GM19397 (cell line): Measurements from ENCODE around the gene MINDY3.
"Not testable (repeated sequence)": the region's sequence is repeated elsewhere in the genome, so short reads cannot be mapped to it uniquely, and the experiment has no call there.

Experiments used
- ATAC-seq: cut with Tn5 transposase; IDR thresholded peaks from one replicate; pipeline ENCODE4 v1.9.1; 2021; ENCODE audit warnings: mild to moderate bottlenecking, moderate library complexity; ENCODE audit not compliant: unreplicated experiment

MINDY3 gene

DNA sequence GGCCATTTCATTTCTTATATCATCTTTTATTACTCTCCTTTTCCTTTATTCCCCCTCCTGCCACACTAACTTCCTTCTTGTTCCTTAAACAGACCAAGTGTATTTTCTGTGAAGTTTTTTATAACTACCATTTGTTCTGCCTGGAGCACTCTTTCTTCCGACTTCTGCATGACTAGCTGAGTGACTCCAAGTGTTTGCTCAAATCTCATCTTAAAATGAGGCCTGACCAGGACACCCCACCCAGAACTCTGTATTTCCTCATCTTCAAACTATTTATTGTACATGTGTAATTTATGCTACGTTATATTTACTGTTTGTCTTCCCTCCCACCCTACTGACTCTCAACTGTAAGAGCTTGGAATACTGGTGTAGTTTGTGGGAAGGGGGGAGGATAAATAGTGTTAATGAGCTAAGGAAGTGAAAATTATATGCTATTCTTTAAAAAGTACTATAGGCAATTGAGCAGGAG lies 3.2 kb downstream of the MINDY3 start:
- ATAC-seq, result no peak

DNA sequence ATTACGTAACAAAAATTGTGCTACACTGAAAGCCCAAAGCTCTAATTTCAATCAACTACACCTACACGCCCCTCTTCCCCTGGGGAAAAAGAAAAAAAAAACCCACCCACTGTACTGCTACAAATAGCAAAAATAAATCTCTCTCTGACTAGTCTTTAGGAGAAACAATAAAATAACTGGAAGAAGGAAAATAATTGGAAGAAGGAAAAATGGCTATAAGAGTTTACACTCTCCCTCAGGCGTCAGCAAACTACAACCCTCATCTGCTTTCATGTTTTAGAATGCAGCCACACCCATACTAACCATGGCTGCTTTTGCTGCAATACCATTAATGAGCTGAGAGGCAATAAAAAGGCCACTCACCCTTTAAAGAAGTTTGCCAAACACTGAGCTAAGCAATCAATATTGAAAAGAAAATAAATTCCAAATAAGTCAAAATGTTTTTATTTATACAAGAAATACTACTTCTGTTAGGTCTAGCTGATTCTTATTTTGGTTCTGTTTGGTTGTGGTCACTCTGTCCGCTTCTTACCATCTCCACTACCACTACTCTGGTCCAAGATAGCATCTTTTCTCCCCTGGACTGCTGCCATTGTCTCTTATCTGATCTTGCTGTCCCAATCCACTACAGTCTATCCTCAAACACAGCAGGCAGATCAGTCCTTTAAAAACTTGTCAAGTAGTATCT lies 3.8 kb downstream of the MINDY3 start:
- ATAC-seq, result no peak

DNA sequence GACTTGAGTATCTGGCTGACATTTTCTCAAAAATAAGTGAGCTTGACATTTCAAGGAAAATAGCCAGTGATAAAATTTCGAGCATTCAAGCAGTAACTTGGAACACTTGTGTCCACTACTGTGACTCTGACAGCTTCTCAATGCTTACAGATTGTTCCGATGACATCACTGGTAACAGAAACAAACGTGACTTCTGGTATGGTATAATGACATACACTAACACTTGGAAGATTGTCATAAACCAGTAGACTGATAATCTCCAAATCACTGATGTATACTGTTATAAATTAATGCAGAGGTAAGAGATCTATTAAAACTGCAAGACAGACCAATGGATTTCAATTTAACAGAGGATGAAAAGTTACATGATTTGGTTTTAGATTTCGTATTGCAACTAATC lies 6.5 kb downstream of the MINDY3 start:
- no peak for ATAC-seq

DNA sequence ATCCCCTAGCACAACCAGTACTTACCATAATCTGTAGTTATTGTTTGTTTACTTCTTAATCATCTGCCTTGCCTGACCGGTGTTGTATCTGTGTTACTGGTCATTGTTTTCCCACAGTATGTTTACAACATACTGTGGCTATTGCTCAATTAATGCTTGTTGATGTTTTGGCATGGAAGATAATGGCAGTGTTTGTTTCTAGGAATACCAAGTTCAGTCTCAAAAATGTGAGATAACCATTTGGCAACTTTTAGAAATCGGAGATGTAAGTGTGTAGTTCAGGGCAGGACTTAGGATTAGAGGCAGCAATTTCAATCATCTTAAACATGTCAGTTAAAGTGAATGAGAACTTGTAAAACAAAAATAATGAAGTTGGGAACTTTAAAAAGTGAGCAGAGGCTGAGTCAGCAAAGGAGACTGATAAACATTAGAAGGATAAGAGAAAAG lies 8.2 kb downstream of the MINDY3 start:
- ATAC-seq, result no peak

DNA sequence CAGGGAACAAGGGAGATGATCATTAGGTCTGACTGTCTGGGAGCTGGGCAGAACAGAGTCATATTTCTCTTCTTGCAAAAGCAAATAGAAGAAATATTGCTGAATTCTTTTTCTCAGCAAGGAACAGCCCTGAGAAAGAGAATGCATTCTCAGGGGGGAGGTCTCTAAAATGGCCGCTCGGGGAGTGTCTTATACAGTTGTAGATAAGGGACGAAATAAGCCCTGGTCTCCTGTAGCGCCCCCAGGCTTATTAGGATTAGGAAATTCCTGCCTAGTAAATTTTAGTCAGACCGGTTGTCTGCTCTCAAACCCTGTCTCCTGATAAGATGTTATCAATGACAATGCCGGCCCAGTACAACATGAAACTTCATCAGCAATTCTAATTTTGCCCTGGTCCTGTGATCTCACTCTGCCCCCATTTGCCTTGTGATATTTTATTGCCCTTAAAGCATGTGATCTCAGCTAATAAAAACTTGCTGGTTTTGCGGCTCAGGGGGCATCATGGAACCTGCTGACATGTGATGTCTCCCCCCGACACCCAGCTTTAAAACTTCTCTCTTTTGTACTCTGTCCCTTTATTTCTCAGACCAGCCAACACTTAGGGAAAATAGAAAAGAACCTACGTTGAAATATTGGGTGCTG lies 9.8 kb downstream of the MINDY3 start:
- ATAC-seq, result not testable (repeated sequence)

DNA sequence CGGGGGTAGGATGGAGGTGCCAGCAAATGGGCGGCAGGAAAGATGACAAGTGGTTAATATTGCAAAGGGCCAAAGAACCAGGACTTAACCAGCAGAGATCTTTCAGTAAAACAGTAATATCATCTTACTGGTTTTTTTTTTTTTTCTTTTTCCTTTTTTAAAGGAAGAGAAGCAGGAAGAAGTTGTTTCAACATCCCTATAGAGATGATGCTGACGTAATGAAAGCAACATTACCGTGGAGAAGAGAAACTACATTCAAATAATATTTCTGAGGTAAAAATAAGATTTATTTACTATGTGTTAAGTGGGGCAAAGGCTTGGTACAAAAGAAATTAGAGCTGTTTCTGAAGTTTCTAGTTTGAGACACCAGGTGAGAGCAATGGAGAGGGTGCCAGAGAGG lies 11.0 kb downstream of the MINDY3 start:
- no peak for ATAC-seq

DNA sequence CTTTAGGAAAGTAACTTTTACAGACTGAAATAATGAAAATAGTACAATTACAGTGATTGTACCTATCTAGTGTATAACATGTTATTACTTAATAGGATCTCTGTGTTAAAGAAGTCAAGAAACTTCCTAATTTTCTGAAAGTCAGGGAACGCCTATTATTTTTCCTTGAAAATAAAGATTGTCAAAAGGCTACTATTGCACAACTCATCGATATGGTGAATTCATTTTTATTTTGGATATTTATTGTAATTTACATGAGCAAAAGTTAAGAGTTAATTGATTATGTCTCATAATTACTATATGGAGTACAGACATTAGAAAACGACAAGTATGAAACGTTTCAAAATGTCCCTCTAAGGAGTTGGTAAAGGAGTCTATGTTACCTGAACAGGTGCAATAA lies 12.8 kb downstream of the MINDY3 start:
- no peak for ATAC-seq

DNA sequence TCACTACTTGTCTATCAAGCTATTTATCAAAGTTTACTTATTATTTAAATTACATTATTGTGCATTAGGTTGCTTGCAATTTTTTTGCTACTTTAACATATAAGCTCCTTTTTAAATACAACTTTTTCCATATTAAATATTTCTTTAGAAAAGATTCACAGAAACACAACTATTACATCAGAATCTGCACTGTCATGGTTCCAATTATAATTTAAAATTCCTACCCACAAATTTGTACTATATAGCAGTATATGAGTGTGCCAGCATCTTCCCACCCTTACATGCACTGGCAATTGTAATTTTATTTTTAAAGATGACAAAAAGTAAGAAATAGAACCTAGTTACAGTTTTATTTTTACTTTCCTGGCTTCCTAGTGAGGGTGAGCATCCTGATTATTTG lies 15.8 kb downstream of the MINDY3 start:
- no peak for ATAC-seq

DNA sequence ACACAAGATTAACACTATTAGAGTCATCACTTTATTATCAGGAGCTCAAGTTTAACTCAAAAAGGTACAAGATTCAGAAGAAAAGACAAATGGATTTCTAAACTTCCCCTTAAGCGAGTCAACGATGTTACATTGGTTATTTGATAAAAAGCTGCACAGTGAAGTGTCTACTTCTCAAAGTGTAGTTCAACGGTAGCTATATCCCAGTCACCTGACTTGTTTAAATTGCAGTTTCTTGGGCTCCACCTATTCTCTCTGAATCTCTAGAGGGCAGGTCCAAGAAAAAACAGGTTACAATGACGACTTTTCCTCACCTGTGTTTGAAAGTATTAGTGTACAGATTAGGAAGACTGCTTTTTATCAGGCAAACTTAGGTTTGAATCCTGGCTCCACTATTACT lies 16.6 kb downstream of the MINDY3 start:
- ATAC-seq, result no peak

DNA sequence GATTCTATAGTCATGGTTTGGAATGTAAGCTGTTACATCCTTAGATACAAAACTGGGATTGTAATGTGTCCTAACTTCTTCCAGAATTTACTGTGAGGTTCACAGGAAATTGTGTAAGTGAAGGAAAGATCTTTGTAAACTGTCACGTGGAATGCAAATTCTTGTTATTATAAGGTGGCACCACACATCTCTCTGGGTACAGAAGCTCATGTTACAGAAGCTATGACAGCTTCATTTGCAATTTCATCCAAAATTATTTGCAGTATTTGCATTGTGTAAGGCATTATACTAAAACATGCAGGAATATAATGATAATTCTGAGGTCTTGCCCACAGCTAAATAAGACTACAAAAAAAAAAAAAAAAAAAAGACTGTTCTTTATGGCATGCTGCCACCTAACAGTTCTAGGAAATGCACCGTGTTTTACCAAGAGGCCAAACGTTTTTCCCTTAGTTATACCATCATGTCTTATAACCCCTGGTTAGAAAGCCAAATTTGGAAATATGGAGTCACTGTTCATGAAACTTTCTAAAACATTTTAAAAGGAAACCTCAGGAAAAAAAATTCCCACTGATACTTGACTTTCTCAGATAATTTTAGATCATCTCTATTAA lies 17.6 kb downstream of the MINDY3 start:
- ATAC-seq, result no peak

DNA sequence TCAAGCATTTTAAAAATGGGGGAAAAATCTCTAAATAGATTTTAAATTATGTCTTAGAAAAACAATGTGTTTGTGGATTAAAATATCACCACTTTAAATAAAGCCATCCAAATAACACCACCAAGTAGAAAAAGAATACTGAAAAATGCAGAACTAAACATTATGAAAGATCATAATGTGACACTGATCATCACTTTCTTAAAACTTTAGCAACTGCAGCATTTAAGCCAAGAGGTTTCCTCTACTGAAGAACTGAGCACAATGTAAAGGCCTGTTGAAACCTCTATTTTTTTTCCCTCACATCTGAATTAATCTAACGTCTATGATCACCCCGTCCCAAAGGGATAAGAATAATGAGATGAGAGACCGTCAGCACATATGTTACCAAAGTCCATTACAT lies 18.6 kb downstream of the MINDY3 start:
- ATAC-seq, result no peak

DNA sequence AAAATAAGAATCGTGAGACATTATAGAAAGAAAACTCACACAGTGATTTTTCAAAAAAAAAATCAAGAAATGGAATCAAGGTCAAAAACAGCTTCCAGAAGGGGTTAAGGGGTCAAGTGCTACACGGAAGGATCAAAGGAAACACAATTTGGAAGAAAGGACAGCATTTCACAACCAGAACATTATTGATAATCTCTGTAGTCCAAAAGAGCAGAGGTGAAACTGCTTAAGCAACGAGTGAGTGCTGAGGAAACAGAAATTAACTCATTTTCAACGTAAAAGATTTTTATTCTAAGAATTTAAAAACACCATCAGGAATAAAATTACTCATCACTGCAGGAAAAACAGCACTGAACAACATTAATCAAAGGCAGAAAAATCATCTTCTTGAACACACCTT lies 23.5 kb downstream of the MINDY3 start:
- ATAC-seq, result no peak

DNA sequence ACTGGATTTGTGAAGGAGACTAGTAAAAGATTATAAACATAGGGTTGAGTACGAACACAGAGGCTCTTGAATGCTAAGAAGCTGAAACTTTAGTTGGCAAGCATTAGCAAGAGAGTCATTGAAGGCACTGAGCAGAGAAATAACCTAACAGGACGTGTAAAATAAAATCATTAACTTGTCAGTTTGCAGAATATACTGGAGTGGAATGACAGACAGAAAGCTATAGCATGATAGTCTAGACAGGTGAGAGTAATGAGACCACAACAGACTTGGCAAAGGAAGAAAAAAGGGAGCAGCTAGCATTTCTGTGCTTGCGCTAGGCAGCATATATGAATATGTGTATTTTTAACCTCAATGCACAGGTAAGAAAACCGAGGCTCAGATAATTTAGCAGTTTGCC lies 30.8 kb downstream of the MINDY3 start:
- ATAC-seq, result no peak

DNA sequence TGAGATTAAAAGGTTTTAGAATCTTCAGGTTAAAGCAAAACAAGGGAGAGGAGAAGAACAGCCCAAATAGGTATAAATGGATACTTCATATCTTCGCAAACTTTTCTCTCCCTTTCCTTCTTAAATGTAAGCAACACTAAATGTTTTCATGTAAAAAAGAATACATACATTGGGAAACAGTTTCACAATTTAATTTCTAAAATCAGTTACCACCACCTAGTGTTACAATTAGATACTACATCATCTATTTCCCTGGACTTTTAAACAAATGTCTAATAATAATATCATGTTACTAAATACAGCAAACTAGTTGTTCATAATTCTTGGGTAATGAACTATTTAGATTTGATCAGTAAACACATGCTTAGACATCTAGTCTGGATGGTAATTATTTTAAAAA lies 35.8 kb downstream of the MINDY3 start:
- no peak for ATAC-seq

DNA sequence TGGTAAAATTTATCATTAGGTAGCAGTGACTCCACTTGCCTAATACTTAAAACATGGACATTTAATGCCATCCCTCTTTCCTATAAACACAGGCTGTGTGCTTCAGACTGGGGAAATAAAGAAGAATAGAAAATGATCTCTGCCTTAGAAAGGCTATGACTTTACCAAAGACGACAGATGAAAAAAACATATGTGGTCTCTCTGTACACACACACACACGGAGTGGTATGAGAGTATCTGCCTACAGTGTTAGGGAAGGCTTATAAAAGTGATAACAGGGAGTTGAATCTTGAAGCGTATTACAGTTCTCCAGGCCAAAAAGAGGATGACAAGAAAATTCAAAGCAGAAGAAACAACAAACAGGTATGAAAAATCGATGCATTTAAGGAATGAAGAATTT lies 38.2 kb downstream of the MINDY3 start:
- ATAC-seq, result no peak

DNA sequence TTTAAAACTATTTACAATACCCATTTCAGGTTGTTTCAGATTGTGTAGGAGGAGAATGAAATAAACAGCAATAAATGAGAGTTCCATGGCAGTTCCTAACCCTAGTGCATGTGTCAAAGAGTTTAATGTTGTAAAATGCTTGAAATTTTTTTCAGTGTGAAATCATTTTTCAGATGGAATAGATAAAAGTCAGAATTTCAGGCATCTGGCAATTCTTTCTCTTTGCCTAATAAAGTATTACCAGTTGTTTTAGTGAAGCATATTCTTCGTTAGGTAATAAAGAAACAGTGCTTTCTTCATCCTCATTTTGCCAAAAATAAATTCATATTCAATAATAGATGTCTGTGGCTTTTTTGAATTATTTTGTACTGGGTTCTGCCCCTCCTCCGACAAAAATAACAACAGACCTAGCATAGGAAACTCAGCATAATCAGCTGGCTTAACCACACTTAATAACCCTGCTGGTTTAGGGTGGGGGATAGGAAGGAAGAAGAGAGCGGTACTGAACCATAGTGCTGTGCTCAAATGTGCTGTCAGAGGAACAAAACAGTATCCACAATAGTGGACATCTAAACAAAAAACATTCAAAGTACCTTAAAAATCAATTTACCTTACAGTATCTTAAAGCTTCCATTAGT lies 39.1 kb downstream of the MINDY3 start:
- ATAC-seq, result no peak

DNA sequence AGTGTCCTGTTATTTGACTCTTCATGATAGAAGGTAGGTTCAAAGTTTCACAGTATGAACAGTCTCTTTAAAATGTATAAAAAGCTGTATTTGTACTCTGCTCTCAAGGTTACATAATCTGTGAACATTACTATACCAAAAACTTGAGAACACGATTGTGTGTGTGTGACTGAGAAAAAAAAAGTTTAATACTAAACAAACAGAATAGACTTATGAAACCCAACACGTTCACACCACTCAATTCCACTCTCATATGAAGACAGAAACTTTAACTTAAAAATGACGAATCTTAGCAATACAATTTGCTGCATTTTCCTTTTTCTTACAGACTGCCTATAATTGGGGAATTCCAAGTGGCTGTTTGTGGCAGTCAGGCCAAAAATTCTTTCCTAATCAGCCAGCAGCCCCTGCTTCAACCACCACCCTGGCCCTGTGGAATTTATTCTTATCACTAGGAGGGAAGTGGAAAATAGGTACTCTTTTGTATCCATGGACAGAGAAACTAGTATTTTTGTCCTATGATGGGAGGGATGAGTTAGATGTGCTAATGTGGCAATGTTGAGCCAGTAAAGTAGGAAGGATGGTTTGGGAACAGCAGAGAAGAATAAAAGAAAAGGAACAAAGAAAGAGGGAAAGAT lies 42.8 kb downstream of the MINDY3 start:
- ATAC-seq, result no peak

DNA sequence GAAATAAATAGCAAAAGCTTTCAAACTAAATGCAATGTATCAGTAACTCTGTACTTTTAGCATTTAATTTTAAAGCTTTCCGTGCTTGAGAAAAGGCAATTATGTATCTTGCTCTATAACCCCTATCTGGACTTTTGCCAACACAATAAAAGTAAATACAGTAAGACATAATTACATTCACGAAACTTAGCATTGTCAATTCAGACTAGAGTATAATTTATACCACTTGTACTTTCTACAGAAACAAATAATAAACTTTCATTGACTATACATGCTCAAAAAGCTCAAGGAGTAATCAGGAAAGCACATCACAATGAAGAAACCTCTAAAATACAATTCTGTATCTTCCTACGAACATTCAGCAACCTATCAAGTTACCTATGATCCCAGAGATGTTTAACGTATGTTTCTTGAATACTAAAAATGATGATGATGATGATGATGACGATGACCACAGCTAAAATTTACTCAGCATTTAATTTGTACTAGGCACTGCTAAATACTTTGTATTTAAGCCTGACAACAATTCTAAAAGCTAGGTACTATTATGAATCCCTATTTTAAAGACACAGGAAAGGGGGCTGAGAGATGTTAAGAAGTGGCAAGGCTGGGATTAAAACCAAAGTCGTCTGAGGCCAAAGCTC lies 44.9 kb downstream of the MINDY3 start:
- no peak for ATAC-seq

DNA sequence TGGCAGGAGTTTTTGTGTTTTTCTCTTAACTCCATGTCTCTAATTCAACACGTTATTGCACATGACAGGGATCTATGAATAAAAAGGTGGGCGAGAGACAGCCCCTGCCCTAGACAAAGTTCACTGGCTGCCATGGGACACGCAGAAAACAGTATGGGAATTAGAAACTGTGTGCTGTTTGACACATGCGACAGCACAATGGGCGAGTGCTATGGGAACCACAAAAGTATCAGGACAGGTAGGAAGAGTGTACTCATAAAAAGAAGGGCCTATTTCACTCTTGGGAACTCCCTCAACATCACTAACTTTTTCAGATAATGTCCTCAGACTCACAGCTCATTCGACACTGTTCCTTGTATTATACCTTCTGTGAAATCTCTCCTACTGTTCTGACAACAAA lies 45.7 kb downstream of the MINDY3 start:
- ATAC-seq, result no peak

DNA sequence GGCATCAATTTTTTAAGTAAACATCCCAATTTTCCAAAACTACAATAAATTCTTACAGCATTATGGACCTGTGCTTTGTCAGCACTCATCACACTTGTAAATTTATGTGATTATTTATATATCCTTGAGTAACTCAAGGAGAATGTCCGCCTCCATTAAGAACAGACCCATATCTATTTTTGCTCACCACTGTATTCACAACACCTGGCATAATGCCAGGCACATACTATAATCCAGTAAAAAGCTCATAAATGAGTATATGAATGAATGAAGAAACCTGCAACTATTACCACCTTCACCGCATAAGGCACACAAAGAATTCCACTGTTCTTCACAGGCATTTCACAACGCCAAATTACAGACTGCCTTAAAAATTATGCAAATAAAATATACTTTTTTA lies 46.9 kb downstream of the MINDY3 start:
- no peak for ATAC-seq

DNA sequence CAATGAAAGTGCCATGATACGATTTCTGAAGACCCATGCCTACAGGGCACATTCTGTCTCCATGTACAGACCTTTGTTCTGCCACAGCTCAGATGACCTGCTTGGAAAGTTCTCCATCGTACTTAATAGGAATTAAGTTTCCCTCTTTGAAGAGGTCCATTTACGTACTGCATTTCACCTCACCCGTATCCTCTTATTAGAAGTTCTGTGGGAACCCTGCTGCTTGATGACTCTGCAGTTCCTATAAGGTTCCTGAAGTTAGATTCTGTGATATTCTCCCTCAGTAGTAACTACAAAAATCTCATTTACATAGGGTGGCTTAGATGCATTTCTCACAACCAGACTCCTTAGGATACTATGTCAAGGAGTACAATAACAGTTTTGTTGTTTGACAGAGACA lies 50.9 kb downstream of the MINDY3 start:
- ATAC-seq, result no peak
